DMS79 treated with DMSO at 0.1 percent for 48 hours (cell line): ENCODE results near the gene RUNX3.

ENCODE experiments used
- DNase-seq: peaks from one replicate; lab custom pipeline; 2025; lab: John Stamatoyannopoulos, UW

The RUNX3 gene

DNA sequence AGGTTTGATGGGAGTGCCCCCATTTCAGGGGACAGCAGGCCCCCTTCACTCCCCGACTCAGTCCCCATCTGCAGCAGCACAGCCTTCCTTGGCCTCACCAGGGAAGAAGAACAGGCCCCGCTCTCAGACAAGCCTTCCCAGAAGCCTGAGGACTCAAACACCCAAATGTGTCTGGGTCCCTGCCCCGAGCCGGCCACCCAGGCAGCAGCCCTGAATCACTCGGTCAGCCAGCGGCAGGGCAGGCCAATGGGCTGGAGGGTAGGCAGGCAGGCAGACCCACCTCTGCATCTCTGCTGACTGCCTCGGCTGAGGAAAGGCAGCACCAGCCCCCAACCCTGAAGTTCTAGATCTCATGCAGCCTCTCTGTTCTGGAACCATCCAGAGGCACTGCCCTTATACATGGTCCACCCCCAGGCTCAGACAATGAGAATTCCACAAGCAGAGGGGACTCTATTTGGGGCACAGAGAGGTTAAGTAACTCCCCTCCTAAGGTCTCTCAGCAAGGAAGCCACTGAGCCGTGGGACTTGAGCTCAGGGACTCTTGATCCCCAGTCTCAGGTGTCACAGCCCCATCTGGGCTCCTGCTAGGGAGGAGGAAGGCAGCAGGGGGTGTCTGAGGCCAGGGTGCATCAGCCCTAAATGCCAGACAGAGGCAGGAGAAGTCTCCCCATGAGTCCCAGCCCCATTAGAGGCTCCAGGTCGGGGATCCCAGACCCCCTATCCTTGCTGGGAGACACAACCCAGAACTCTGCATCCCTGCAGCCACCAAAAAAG lies 33.2 kb upstream of the RUNX3 start:
- no peak for DNase-seq

DNA sequence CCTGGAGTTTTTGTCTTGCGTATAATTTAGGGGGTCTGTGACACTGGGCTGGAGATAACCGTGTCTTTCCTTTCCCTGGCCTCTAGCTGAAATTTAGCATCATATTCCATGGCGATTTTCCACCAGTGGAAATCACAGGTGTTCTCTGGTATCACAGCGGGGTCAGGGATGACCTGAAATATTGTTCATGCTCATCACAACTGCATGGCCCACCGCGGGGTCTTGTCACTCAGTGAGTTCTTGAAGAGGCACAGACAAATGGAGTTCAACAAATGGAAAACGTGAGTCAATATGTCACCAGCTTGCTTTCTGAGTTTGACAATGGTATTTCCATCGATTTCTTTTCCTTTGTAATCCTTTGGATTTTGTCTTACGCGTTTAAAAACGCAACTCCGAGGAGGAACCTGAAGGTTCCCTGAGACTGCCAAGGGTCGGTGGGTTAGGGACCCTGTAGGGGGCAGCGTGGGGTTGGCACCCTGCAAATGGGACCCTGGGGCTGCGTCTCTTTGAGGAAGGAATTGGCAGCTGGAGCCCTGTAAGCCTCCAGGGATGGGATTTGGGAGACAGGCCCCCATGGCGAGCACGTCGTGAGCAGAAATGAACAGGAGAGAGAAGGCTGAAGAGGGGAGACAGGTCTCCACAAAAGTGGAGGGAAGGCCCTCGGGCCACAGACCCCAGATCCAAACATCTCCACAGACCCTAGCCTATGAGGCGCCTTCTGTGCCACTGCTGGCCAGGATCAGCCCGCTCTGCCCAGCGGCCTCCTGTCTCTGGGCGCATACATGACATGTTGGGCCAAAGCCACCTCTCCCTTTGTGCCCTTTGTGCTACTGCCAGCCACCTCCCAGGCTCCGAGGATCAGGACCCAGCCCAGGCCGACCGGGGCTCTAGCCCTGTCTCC lies 32.1 kb upstream of the RUNX3 start:
- no peak for DNase-seq

DNA sequence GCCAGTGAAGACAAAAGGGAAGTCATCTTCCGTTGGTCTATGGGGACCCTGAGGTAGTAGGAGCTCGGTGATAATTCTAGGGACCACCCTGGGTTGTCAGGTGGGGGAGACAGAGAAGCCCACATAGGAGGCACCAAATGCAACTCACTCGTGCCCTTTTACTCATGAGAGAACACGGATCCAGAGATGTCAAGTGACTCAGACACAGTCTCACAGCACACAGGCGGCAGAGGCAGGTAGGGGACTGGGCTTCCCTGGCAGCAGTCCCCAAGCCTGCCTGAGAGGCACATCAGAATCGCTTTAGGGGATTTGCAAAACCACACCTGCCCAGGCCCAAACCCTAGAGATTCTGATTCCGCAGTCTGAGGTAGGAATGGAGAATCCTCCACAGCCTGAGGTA lies 31.3 kb upstream of the RUNX3 start:
- no peak for DNase-seq

DNA sequence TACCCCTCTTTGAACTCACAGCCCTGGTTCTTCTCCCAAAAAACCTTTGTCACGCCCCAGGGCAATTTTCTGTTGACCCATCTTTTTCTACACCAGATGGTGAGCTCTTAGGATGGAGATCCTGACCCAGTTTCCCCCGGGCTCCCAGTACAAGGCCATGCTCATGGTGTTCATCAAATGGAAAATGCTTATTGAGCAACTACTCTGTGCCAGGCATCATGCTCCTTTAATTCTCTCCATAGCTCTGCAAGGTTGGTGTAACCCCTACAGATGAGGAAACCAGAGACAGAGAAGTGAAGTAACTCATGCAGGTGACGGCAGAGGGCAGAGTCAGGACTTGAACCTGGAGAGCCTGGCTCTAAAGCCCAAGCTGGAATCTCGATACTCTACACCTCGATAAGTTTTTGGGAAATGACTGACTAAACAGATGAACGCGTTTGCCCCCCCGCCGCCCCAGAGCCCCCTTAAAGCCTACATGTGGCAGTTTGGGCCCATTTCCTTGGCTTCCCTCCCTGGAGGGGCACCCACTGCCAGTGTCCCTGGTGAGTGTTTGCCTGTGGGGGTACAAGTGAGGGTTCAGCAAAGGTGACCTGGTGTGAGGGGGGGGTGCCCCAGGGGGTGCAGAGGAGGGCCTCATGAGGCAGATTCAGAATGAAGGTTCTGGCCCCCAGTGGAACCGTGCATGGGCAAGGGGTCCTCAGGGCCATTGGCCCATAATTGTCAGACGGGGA lies 30.2 kb upstream of the RUNX3 start:
- DNase-seq, result no peak

DNA sequence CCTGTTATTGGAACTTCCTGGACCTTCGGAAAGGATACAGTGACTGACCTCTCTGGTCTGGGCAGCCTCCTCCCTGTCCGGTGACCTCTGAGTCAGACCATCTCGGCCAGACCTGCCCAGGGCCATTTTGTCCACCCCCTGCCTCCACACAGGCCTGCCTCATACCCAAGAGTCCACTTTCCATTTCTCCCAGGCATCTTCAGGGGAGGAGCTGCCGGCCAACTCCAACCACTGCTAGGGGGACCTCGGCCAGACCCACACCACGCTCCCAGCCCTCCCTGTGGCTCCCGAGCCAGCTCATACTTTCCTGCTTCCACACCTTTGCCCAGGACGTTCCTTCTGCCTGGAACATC lies 29.5 kb upstream of the RUNX3 start:
- no peak for DNase-seq

DNA sequence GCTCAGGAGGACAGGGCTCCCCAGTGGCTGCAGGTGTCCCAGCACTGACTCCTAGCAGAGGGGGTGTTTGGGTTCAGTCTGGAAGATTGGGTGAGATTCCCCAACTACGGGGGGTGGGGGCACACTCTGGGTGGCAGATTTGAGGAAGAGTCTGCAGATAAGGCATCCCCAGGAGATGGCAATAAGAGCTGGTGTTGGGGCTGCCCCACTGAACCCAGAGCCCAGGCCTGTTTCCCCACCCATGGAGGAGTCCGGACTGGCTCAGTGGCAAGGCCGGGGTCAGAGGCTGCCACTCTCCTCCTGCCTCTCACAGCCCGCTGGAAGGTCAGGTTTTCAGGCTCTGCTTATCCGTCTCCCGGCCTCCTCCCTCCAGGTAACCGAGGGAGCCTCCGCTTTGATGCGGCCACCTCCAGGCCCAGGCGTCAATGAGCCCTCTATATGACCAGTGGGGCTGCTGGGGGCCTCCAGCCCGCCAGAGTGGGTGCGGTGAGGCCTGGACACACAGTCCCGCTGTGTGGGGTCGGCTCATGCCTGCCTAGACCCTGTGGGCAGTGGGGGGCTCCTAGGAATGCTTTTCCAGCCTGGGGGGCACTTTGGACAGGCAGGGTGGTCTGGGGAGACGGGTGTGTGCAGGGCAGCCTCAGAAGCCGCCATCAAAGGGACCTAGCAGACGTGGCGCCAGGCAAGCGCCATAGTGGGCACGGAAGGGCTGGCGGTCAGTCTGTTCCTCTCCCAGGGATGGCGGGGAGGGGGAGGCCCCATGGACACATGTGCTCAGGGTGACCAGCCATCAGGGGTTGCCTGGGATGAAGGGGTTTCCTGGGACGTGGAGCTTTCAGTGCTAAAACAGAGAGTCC lies 28.9 kb upstream of the RUNX3 start:
- DNase-seq, result no peak

- DNase-seq, result no peak
These were observed 28.0 kb upstream of the RUNX3 start for GRCh38 chr1:24957808-24958752.

- DNase-seq, result no peak
These were observed 27.1 kb upstream of the RUNX3 start for GRCh38 chr1:24957016-24957807.

DNA sequence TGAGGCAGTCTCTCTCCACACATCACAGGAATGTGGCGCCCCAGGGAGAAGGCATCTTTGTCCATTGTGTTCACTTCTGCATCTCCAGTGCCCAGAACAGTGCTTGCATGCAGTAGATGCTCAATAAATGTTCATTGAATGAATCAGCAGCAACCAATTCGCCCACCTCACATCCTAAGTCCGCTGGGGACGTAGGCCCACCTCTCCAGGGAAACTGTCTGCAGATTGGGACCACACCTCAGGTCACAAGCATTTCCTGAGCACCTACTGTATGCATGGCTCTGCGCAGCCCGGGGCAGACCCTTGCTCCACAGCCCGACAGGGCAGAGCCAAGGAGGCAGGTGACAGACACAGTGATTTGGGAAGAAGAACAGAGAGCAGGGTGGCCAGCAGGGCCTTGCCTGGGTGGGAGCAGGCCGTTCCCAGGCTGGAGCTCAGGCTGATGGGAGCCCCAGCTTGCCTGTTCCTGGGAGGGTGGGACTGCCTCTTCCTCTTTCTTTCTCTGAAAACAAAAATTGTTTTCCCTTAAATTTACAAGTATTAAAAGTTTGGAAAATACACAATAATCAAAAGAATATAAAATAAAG lies 25.8 kb upstream of the RUNX3 start:
- DNase-seq, result no peak

DNA sequence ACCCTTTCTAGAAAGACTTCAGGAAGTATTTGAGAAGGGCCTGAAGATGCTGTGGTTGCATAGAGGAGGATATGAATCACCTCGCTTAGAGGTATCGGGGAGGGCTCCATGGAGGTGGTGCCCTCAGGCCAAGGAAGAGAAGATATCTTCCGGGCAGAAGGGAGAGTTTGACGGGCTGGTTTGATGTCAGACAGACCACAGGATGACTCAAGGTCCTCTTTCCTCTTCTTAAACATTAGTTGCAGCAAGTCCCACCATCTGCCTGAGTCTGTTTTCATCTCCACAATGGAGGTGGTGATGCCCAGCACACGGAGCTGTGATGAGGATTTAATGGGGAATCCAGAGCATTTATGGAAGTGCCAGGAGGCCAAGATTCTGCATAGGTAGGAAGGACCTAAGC lies 25.1 kb upstream of the RUNX3 start:
- no peak for DNase-seq

DNA sequence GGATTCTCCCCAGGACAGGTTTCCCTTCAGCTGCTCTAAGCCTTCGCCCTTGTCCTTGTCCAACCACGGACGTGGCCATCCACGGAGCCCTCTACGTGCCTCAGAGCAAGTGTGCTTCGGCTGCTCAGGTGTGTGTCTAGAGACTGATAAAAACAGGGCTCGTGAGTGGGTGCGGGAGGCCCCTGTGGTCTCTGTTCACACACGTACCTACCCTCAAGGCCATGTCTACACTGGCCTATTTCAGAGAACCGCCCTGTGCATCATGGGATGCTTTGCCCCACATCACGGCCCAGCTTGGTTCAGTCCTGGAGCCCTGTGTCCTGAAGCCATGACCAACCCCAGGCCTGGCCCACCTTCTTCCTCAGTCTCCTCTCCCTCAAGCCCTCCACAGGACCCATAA lies 24.6 kb upstream of the RUNX3 start:
- no peak for DNase-seq

DNA sequence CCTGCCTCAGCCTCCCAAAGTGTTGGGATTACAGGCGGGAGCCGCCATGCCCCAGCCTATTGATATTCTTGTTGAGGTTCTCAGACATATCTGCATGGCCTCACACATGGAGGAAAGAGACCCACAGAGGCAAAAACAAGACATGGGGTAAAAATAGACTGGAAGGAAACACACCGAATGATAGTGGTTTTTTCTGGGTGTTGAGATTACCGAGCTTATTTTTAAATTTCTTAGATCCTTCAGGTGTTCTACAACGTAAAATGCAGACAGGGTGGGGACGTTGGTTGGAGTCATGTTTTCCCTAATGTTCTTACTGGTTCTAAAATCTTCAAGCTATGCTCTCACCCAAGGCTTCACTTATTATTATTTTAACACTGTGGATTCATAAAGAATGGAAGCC lies 23.9 kb upstream of the RUNX3 start:
- no peak for DNase-seq

DNA sequence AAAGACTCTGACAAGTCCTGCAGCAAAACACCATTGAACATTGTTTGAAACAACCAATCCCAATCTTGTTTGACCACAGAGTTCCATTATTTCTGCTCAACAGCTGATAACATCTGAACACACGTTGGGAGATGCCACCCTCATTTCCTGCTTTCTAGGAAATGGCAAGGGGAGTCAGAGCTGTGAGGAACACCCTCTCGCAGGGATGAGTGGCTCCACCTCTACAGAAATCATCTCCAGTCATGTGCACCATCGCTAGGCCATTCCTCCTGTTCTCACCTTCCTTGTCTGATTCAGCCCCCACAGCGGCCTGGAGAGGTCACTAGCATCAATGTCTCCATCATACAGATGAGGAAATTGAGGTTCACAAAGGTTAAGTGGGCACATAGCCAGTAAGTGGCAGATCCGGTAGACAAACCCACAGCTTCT lies 22.4 kb upstream of the RUNX3 start:
- DNase-seq, result no peak

DNA sequence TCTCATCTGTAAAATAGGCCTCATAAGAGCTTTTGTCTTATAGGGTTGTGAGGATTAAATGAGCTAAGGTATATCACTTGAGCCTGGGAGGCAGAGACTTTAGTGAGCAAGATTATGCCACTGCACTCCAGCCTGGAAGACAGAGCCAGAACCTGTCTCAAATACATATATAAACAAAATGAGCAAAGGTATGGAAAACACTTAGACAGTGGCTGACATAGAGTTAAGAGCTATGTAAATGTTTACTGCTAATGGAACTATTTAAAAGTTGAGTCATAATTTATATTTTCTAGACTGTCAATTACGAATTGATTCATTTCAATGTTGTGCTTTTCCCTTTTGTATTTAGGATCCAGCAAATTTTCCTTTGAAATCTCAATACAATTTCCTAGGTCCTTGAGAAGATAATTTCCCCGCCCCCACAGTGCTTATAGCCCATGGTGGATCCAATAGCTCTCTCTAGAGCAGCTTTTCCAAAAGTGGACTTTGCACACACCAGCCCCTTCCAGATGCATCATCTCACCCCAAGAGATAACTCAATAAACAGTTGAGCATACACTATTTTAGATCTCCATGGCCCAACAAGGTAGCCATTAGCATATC lies 21.8 kb upstream of the RUNX3 start:
- DNase-seq, result no peak

- DNase-seq, result no peak
These were observed 21.3 kb upstream of the RUNX3 start for GRCh38 chr1:24951337-24951736.

- no peak for DNase-seq
These were observed 19.3 kb upstream of the RUNX3 start for GRCh38 chr1:24949331-24949881.

DNA sequence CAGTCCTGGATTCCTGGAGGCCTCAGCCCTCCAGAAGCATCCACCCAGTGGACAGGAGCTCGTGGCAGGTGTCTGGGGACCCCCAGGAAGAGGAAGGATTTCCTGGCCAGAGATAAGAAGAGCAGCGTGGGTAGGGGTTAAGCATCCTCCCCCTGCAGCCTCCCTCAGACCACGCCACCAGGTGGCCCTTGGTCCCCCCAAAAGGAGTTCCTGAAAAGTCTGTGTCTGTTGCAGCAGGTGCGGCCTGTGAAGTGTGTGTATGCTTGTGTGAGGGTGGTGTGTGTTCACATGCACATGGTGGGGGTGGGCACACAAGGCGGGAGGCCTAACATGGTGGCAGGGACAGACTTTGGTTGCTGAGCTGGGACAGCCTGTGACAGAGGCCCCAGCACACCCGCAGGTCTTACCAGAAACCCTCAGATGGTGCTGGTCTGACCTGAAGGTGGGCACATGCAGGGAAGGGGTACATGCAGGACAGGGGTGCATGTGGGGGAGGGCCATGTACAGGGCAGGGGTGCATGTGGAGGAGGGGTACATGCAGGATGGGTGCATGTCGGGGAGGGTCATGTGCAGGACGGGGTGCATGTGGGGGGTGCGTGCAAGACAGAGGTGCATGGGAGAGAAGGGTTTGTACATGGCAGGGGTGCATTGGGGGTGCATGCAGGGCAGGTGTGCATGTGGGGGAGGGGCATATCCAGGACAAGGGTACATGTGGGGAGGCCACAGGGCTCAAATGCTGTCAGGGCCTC lies 18.2 kb upstream of the RUNX3 start:
- no peak for DNase-seq
